ENCODE data around the gene B3GLCT. TPM values are rescaled to one million over a fixed set of nuclear protein-coding genes. Genes with fewer than 3 reads are reported as not detected.

Gene B3GLCT
- total RNA-seq, 2 donors from 2014 or later: 2.8 to 3.1 TPM

DNA sequence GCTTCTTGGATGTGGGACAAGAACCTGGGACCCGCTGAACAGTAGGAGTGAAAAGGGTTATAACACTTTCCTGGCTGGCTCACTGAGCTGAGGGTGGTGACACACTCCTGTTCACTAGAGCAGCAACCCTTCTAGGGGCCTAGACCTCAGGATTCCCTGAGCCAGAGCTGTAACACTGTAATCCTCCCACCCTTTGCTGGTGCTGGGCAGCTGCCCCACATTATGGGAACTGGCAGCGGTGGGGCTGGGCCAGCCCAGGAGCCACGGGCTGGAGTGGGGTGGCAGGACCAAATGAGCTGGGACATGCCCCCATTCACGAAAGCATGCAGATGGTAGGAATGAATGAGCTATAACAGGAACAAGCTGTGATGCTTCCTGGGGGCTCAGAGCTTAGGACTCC lies 110.6 kb downstream of the B3GLCT start:
- intact Hi-C loops (cut with DNase I): no loop called here
- TF ChIP-seq, protein P1, sequence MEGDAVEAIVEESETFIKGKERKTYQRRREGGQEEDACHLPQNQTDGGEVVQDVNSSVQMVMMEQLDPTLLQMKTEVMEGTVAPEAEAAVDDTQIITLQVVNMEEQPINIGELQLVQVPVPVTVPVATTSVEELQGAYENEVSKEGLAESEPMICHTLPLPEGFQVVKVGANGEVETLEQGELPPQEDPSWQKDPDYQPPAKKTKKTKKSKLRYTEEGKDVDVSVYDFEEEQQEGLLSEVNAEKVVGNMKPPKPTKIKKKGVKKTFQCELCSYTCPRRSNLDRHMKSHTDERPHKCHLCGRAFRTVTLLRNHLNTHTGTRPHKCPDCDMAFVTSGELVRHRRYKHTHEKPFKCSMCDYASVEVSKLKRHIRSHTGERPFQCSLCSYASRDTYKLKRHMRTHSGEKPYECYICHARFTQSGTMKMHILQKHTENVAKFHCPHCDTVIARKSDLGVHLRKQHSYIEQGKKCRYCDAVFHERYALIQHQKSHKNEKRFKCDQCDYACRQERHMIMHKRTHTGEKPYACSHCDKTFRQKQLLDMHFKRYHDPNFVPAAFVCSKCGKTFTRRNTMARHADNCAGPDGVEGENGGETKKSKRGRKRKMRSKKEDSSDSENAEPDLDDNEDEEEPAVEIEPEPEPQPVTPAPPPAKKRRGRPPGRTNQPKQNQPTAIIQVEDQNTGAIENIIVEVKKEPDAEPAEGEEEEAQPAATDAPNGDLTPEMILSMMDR (IDR thresholded peaks at IDR 0.05): no peak
- no peaks in the 10 kb centered on the region for H3K4me1 ChIP-seq
- no peak for DNase-seq
- H3K27ac ChIP-seq: no peak overlapping the region
- no peak overlapping the region for H3K9ac ChIP-seq (ENCODE audit: low read depth in 2 of 2, low read length in 2 of 2)
- no peaks in the 10 kb centered on the region for H3K36me3 ChIP-seq
- H3K27me3 ChIP-seq: no peaks in the 10 kb centered on the region
- H3K9me3 ChIP-seq: no peaks in the 10 kb centered on the region
- no peak overlapping the region for H3K4me3 ChIP-seq

DNA sequence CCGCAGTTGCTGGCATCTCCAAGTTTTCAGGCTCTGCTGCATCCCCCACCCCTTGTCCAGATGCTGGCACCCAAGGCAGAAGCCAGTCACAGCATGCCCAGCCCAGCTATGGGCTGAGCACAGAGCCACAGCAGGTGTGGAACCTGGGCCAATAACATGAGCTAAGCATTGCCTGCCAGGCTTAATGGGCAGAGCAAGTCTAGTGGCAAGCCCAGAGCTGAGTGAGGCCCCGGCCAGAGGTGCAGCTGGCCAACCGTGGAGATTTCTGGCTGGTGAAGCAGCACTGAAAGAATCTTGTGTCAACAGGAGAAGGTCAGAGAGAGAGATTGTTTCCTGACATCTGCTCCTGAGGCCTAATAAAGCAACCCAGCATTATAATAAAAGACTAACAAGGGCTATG lies 111.0 kb downstream of the B3GLCT start:
- TF ChIP-seq, protein P1 (IDR thresholded peaks at IDR 0.05): no peak
- no peaks in the 10 kb centered on the region for H3K36me3 ChIP-seq
- H3K9me3 ChIP-seq: no peaks in the 10 kb centered on the region
- H3K9ac ChIP-seq (ENCODE audit: low read depth in 2 of 2, low read length in 2 of 2): no peak overlapping the region
- no peaks in the 10 kb centered on the region for H3K4me1 ChIP-seq
- intact Hi-C loops (cut with DNase I): no loop called here
- no peak overlapping the region for H3K4me3 ChIP-seq
- no peak overlapping the region for H3K27ac ChIP-seq
- no peaks in the 10 kb centered on the region for H3K27me3 ChIP-seq
- no peak for DNase-seq

DNA sequence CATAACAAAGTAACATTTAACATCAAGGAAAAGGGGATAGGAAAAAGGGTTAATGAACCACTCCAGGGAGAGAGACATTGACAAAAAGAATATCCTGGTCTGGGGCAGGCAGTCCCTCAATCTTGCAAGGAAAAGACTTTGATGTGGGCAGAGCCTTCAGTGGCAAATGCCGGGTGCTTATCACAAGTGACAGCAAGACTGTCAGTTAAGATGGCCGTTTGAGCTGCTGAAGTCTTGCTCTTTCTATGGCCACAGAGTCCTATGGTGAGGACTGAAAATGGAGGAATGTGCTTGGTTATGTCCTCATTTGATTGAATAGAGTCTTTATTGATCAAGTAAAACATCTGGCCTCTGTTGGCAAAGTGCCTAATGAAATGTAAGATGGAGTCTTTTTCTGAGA lies 112.1 kb downstream of the B3GLCT start:
- H3K27ac ChIP-seq: no peak overlapping the region
- no peak overlapping the region for H3K9ac ChIP-seq (ENCODE audit: low read depth in 2 of 2, low read length in 2 of 2)
- H3K9me3 ChIP-seq: no peaks in the 10 kb centered on the region
- H3K4me1 ChIP-seq: no peaks in the 10 kb centered on the region
- TF ChIP-seq, protein P1 (IDR thresholded peaks at IDR 0.05): no peak
- H3K4me3 ChIP-seq: no peak overlapping the region
- H3K27me3 ChIP-seq: no peaks in the 10 kb centered on the region
- intact Hi-C loops (cut with DNase I): no loop called here
- DNase-seq: no peak
- no peaks in the 10 kb centered on the region for H3K36me3 ChIP-seq

DNA sequence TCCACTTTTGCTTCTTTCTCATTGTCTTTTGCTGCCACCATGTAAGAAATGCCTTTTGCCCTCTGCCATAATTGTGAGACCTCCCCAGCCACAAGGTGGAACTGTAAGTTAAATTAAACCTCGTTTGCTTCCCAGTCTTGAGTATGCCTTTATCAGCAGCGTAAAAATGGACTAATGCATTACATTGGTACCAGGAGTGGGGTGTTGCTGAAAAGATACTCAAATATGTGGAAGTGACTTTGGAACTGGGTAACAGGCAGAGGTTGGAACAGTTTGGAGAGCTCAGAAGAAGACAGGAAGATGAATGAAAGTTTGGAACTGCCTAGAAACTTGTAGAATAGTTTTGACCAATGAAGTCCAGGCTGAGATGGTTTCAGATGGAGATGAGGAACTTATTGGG lies 115.2 kb downstream of the B3GLCT start:
- Histone ChIP-seq H3K4me1 (no peaks in the 10 kb centered on the region), H3K36me3 (no peaks in the 10 kb centered on the region), H3K9ac (ENCODE audit: low read depth in 2 of 2, low read length in 2 of 2) (no peak overlapping the region), H3K27me3 (no peaks in the 10 kb centered on the region), H3K9me3 (no peaks in the 10 kb centered on the region), H3K27ac (no peak overlapping the region), H3K4me3 (no peak overlapping the region)
- intact Hi-C loops (cut with DNase I): no loop called here
- TF ChIP-seq, protein P1 (IDR thresholded peaks at IDR 0.05): no peak
- no peak for DNase-seq

DNA sequence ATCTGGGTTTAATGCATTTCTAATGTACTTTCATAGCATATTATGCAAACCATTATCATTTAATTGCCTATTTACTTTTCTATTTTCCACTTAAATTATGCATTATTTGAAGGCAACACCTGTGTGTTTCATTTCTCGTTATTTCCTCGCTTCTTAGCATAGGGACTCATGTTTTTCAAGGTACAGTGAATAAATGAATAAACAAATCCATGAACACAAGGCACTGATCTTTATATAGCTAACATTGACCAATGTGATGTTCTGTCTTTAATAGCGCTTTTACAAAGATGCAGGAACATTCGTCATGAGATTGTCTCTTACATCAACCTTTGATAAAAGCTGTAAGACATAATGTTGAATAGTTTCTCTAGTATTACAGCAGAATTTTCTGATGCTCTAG lies 121.2 kb downstream of the B3GLCT start:
- H3K36me3 ChIP-seq: no peaks in the 10 kb centered on the region
- no peaks in the 10 kb centered on the region for H3K4me1 ChIP-seq
- no peak overlapping the region for H3K9ac ChIP-seq (ENCODE audit: low read depth in 2 of 2, low read length in 2 of 2)
- intact Hi-C loops (cut with DNase I): no loop called here
- H3K27ac ChIP-seq: no peak overlapping the region
- TF ChIP-seq, protein P1 (IDR thresholded peaks at IDR 0.05): no peak
- no peak for DNase-seq
- H3K9me3 ChIP-seq: no peaks in the 10 kb centered on the region
- H3K27me3 ChIP-seq: no peaks in the 10 kb centered on the region
- no peak overlapping the region for H3K4me3 ChIP-seq

DNA sequence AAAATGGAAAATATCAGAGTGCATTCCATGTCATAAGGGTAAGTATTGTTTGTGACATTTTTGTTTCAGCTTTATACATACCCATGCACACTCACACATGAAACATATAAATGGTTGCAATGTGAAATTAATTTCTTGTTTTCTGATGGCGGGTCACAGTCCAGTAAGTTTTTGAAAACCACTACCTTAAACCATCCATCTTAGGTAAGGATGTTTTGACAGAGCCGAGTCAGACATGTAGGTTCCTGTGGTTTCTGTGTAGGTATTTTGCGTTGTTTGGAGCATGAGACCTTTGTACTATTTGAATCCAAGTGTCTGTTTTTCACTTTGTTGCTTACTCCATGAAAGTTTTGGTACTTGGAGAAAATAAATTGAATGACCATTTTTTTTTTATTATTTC lies 121.7 kb downstream of the B3GLCT start:
- Histone ChIP-seq H3K9ac (ENCODE audit: low read depth in 2 of 2, low read length in 2 of 2) (no peak overlapping the region), H3K27ac (no peak overlapping the region), H3K9me3 (no peaks in the 10 kb centered on the region), H3K36me3 (no peaks in the 10 kb centered on the region), H3K27me3 (no peaks in the 10 kb centered on the region), H3K4me3 (no peak overlapping the region), H3K4me1 (no peaks in the 10 kb centered on the region)
- intact Hi-C loops (cut with DNase I): no loop called here
- no peak for DNase-seq
- TF ChIP-seq, protein P1 (IDR thresholded peaks at IDR 0.05): no peak

All from colonic mucosa (tissue), 4 donors.